Right atrium auricular region (tissue), 2 donors: ENCODE results near the gene LRSAM1. TPM values are rescaled to one million over a fixed set of nuclear protein-coding genes. Genes with fewer than 3 reads are reported as not detected.

Source experiments
- DNase-seq: peaks from one replicate; pipeline ENCODE4 v3.0.0-alpha.2; 2019; ENCODE audit warnings: low spot score
- H3K27ac ChIP-seq, 2 donors: fragments of 200-600 bp; sonication (generic); 1 replicate in 1 of 2; 2 replicates in 1 of 2; pipeline ENCODE4 v1.5.1; 2016 to 2019
- H3K27me3 ChIP-seq, 2 donors: fragments of 200-600 bp; sonication (generic); one replicate each; pipeline versions ENCODE4 v1.5.1 to v1.6.0; 2017 to 2019
- H3K36me3 ChIP-seq: fragments of 200-600 bp; sonication (generic); one replicate; pipeline ENCODE4 v1.5.1; 2016
- H3K4me1 ChIP-seq, 2 donors: fragments of 200-600 bp; sonication (generic); one replicate each; pipeline versions ENCODE4 v1.5.1 to v1.6.0; 2017 to 2019
- H3K4me3 ChIP-seq, 2 donors: fragments of 200-600 bp; sonication (generic); 1 replicate in 1 of 2; 2 replicates in 1 of 2; pipeline ENCODE4 v1.5.1; 2017 to 2019; ENCODE audit warnings: mild to moderate bottlenecking in 1 of 2, moderate library complexity in 1 of 2
- H3K9me3 ChIP-seq, 2 donors: fragments of 200-600 bp; sonication (generic); one replicate each; pipeline ENCODE4 v1.5.1; 2019
- CTCF ChIP-seq, 2 donors: fragments of 200-600 bp; sonication (generic); IDR thresholded peaks; one replicate each; pipeline ENCODE4 v1.5.1; 2019; ENCODE audit warnings: antibody characterized with exemption in 2 of 2
- total RNA-seq, 2 donors: library from RNA; depleted of rRNA; stranded (reverse); fragments of >200 nt; gene quantifications; one replicate each; pipeline ENCODE4 v1.1.0, GENCODE V29; 2016

LRSAM1 gene
- total RNA-seq, 2 donors from 2014 or later: 12.0 to 23.1 TPM

GRCh38 chr9:127549218-127549617, 97.9 kb downstream of the LRSAM1 start:
- H3K4me3 ChIP-seq: no peak overlapping the region
- no peaks in the 10 kb centered on the region for H3K9me3 ChIP-seq
- H3K36me3 ChIP-seq: no peaks in the 10 kb centered on the region
- TF ChIP-seq CTCF (IDR thresholded peaks at IDR 0.05): no peak
- H3K27ac ChIP-seq: no peak overlapping the region
- H3K4me1 ChIP-seq: peaks cover 0 to 67% of the 10 kb centered on the region in 2 donors
- no peak for DNase-seq
- no peaks in the 10 kb centered on the region for H3K27me3 ChIP-seq

GRCh38 chr9:127549751-127550150, 98.4 kb downstream of the LRSAM1 start:
- H3K9me3 ChIP-seq: no peaks in the 10 kb centered on the region
- H3K27me3 ChIP-seq: no peaks in the 10 kb centered on the region
- H3K36me3 ChIP-seq: no peaks in the 10 kb centered on the region
- no peak overlapping the region for H3K27ac ChIP-seq
- no peak overlapping the region for H3K4me3 ChIP-seq
- H3K4me1 ChIP-seq: peaks cover 0 to 63% of the 10 kb centered on the region in 2 donors
- no peak for TF ChIP-seq CTCF (IDR thresholded peaks at IDR 0.05)
- no peak for DNase-seq

GRCh38 chr9:127550282-127550681, 99.0 kb downstream of the LRSAM1 start:
- no peak for DNase-seq
- no peaks in the 10 kb centered on the region for H3K36me3 ChIP-seq

GRCh38 chr9:127550751-127551150, 99.4 kb downstream of the LRSAM1 start:
- Histone ChIP-seq H3K9me3 (no peaks in the 10 kb centered on the region), H3K27me3 (no peaks in the 10 kb centered on the region), H3K4me1 (peaks cover 0 to 61% of the 10 kb centered on the region in 2 donors), H3K36me3 (no peaks in the 10 kb centered on the region), H3K27ac (no peak overlapping the region), H3K4me3 (no peak overlapping the region)
- TF ChIP-seq CTCF (IDR thresholded peaks at IDR 0.05): no peak
- no peak for DNase-seq

More at GRCh38 chr9:127550282-127550681, 99.0 kb downstream of the LRSAM1 start:
- Histone ChIP-seq H3K4me3 (no peak overlapping the region), H3K9me3 (no peaks in the 10 kb centered on the region), H3K27ac (no peak overlapping the region), H3K27me3 (no peaks in the 10 kb centered on the region), H3K4me1 (peaks cover 0 to 61% of the 10 kb centered on the region in 2 donors)
- no peak for TF ChIP-seq CTCF (IDR thresholded peaks at IDR 0.05)

Other genes starting within 250 kb of the LRSAM1 start
- gene GARNL3, start 186.7 kb upstream of the LRSAM1 start, total RNA-seq: 10 to 100 TPM in 1 of 2 donors, 1 to 10 TPM in 1; 8.9 to 17.7 TPM
- 10 to 100 TPM; 19.2 to 19.8 TPM for gene SLC2A8, start 54.3 kb upstream of the LRSAM1 start, total RNA-seq
- gene ZNF79, start 27.1 kb upstream of the LRSAM1 start, total RNA-seq: 1 to 10 TPM; 5.7 TPM
- gene RPL12, start 104 bp upstream of the LRSAM1 start, total RNA-seq: 1,000 to 10,000 TPM in 1 of 2 donors, 100 to 1,000 TPM in 1; 623 to 1,266 TPM
- 10 to 100 TPM; 44.9 to 72.8 TPM for gene STXBP1, start 160.8 kb downstream of the LRSAM1 start, total RNA-seq